B cell (primary cell): ENCODE measurements around the gene KRTAP12-4. TPM values are rescaled to one million over a fixed set of nuclear protein-coding genes. Genes with fewer than 3 reads are reported as not detected.
"Not testable (repeated sequence)": the region's sequence is repeated elsewhere in the genome, so short reads cannot be mapped to it uniquely, and the experiment has no call there.

Source experiments
- ATAC-seq: fragments of 200-7000 bp; cut with Tn5 transposase; one replicate; pipeline ENCODE4 v1.10.0; 2021; ENCODE audit warnings: low read depth, mild to moderate bottlenecking, moderate number of reproducible peaks, moderate library complexity
- CTCF ChIA-PET: fragments of 350-600 bp; sonication (Branson Sonifier 250); formaldehyde crosslinking; loops from one replicate; lab custom pipeline; 2021; ENCODE audit warnings: antibody characterized with exemption, inconsistent platforms; lab: Charles Lee
- POLR2A ChIA-PET: fragments of 350-600 bp; sonication (Branson Sonifier 250); formaldehyde crosslinking; loops from one replicate; lab custom pipeline; 2021; ENCODE audit warnings: antibody characterized with exemption; lab: Charles Lee
- DNase-seq: peaks from one replicate; pipeline ENCODE4 v3.0.0; 2013
- H2AFZ ChIP-seq: 2 replicates; pipeline ENCODE4 v1.6.1; 2012; ENCODE audit warnings: mild to moderate bottlenecking, low read depth, low read length; ENCODE audit not compliant: insufficient read depth, poor library complexity, severe bottlenecking
- H3K27ac ChIP-seq, 2 donors: 1 replicate in 1 of 2; 2 replicates in 1 of 2; pipeline ENCODE4 v1.5.1; 2012 to 2013; ENCODE audit warnings: low read length in 2 of 2, mild to moderate bottlenecking in 2 of 2, moderate library complexity in 1 of 2
- H3K27me3 ChIP-seq, 4 experiments: fragments of 200-600 bp in 1 of 4; sonication (generic) in 1 of 4; replicated peaks in 1 of 4; 1 replicate in 2 of 4; 2 replicates in 2 of 4; pipeline versions ENCODE4 v1.6.1 to v1.7.0; 2013 to 2016; ENCODE audit warnings: low read length in 3 of 4, mild to moderate bottlenecking in 2 of 4, mixed read lengths in 1 of 4, moderate library complexity in 1 of 4; ENCODE audit not compliant: insufficient read depth in 4 of 4, control insufficient read depth in 3 of 4; ENCODE audit errors: control extremely low read depth in 1 of 4
- H3K36me3 ChIP-seq, 2 experiments: replicated peaks in 1 of 2; 1 replicate in 1 of 2; 2 replicates in 1 of 2; pipeline versions ENCODE4 v1.6.1 to v1.7.1; 2013; ENCODE audit warnings: low read length in 1 of 2; ENCODE audit not compliant: insufficient read depth in 2 of 2, control insufficient read depth in 1 of 2; ENCODE audit errors: control extremely low read depth in 1 of 2, extremely low read depth in 1 of 2
- H3K4me1 ChIP-seq, 2 donors: fragments of 200-600 bp in 1 of 2; sonication (generic) in 1 of 2; 1 replicate in 1 of 2; 2 replicates in 1 of 2; pipeline versions ENCODE4 v1.5.1 to v1.6.1; 2013 to 2017; ENCODE audit warnings: low read length in 2 of 2; ENCODE audit not compliant: control insufficient read depth in 2 of 2, insufficient read depth in 2 of 2
- H3K4me2 ChIP-seq: replicated peaks from 2 replicates; pipeline ENCODE3; 2012; ENCODE audit warnings: mild to moderate bottlenecking, low read depth, low read length; ENCODE audit not compliant: poor library complexity, severe bottlenecking
- H3K4me3 ChIP-seq, 5 experiments: fragments of 200-600 bp in 1 of 5; sonication (generic) in 1 of 5; 1 replicate in 3 of 5; 2 replicates in 2 of 5; pipeline versions ENCODE4 v1.5.1 to v1.7.0; 2011 to 2016; ENCODE audit warnings: low read length in 4 of 5, mild to moderate bottlenecking in 4 of 5, low read depth in 2 of 5, control low read depth in 1 of 5, moderate library complexity in 1 of 5; ENCODE audit not compliant: insufficient read depth in 1 of 5; ENCODE audit errors: control extremely low read depth in 1 of 5, extremely low read depth in 1 of 5
- H3K79me2 ChIP-seq: fragments of 200-600 bp; sonication (generic); one replicate; pipeline ENCODE4 v1.6.0; 2016; ENCODE audit warnings: low read length; ENCODE audit not compliant: control insufficient read depth, insufficient read depth
- H3K9ac ChIP-seq: fragments of 200-600 bp; sonication (generic); 2 replicates; pipeline ENCODE4 v1.6.1; 2017; ENCODE audit warnings: mild to moderate bottlenecking, low read length, moderate library complexity
- H3K9me3 ChIP-seq, 3 donors: one replicate each; pipeline versions ENCODE4 v1.6.1 to v1.7.1; 2013; ENCODE audit warnings: low read length in 2 of 3; ENCODE audit not compliant: control insufficient read depth in 2 of 3, insufficient read depth in 1 of 3; ENCODE audit errors: control extremely low read depth in 1 of 3
- H4K20me1 ChIP-seq: 2 replicates; pipeline ENCODE4 v1.6.0; 2012; ENCODE audit warnings: mild to moderate bottlenecking, low read length; ENCODE audit not compliant: insufficient read depth, control insufficient read depth, poor library complexity, severe bottlenecking
- H3K27ac Mint-ChIP-seq: one replicate; pipeline ENCODE4 v1.8.0; 2021; ENCODE audit warnings: mixed read lengths
- H3K27me3 Mint-ChIP-seq: one replicate; pipeline ENCODE4 v1.8.0; 2021; ENCODE audit warnings: mixed read lengths
- H3K4me1 Mint-ChIP-seq: one replicate; pipeline ENCODE4 v1.8.0; 2021; ENCODE audit warnings: mixed read lengths
- H3K4me3 Mint-ChIP-seq: one replicate; pipeline ENCODE4 v1.8.0; 2021; ENCODE audit warnings: mixed read lengths
- H3K9me3 Mint-ChIP-seq: one replicate; pipeline ENCODE4 v1.8.0; 2022; ENCODE audit warnings: mixed read lengths; ENCODE audit not compliant: insufficient read depth
- EZH2 ChIP-seq: IDR thresholded peaks from 2 replicates; pipeline ENCODE4 v1.6.1; 2012; ENCODE audit warnings: borderline replicate concordance, low read depth, mild to moderate bottlenecking, moderate library complexity, low read length; ENCODE audit not compliant: insufficient read depth, poor library complexity, severe bottlenecking
- WGBS: methylation state at CpG from one replicate; pipeline ENCODE4 v1.1.5; 2013; ENCODE audit warnings: missing lambda C conversion rate; ENCODE audit not compliant: insufficient coverage; 5-methylcytosine and 5-hydroxymethylcytosine counted together
- intact Hi-C: fragments of 100-400 bp; cut with micrococcal nuclease; formaldehyde crosslinking; loops from one replicate; pipeline ENCODE4 v1.10.0; 2022
- polyA plus RNA-seq: library from polyadenylated mRNA; depleted of rRNA; stranded (reverse); fragments of >200 nt; gene quantifications from 2 replicates; pipeline ENCODE4 v1.2.3, GENCODE V29; 2012
- total RNA-seq, 2 donors: library from RNA; stranded (reverse); fragments of 120-200 nt in 1 of 2; gene quantifications; 1 replicate in 1 of 2; 2 replicates in 1 of 2; pipeline versions ENCODE4 v1.2.3 to v1.2.4, GENCODE V29; 2013 to 2022
- TF ChIP-seq, protein P1 (sequence below): fragments of 200-600 bp; IDR thresholded peaks from one replicate; pipeline ENCODE4 v1.8.0; 2022; ENCODE audit warnings: antibody characterized with exemption, mild to moderate bottlenecking

The KRTAP12-4 gene
- total and polyA plus RNA-seq, 2 donors (not counting 1 experiment from before 2014, with no cell fraction given), result not detected

DNA sequence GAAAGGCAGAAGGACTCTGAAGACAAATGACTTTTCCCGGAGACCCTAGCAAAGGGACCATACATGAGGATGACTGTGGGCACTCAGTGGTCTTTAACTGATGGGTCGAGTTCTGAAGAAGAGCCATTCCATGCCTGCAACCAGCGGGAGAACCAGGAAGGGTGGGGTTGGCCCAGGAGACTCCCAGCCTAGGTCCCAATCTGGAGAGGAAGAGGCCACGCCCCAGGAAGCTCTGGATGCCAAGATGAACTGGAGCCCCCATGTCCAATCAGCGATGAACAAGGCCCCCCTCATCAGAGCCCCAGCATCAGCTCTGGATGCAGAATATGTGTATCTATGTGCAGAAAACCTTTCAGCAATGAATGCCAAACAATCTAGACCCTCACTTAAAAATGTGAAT lies 13.7 kb downstream of the KRTAP12-4 start:
- H3K27me3 ChIP-seq, result peaks cover 0 to 18% (median 0%) of the 10 kb centered on the region in 4 experiments
- no peak for TF ChIP-seq EZH2
- TF ChIP-seq, protein P1, sequence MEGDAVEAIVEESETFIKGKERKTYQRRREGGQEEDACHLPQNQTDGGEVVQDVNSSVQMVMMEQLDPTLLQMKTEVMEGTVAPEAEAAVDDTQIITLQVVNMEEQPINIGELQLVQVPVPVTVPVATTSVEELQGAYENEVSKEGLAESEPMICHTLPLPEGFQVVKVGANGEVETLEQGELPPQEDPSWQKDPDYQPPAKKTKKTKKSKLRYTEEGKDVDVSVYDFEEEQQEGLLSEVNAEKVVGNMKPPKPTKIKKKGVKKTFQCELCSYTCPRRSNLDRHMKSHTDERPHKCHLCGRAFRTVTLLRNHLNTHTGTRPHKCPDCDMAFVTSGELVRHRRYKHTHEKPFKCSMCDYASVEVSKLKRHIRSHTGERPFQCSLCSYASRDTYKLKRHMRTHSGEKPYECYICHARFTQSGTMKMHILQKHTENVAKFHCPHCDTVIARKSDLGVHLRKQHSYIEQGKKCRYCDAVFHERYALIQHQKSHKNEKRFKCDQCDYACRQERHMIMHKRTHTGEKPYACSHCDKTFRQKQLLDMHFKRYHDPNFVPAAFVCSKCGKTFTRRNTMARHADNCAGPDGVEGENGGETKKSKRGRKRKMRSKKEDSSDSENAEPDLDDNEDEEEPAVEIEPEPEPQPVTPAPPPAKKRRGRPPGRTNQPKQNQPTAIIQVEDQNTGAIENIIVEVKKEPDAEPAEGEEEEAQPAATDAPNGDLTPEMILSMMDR, result no peak
- H3K4me3 Mint-ChIP-seq, result no peak overlapping the region
- WGBS, result 83% methylated on average over 5 of the region's 5 CpGs
- H3K9ac ChIP-seq, result no peak overlapping the region
- ATAC-seq, result no peak
- no peaks in the 10 kb centered on the region for H3K36me3 ChIP-seq
- no peak overlapping the region for H3K27ac ChIP-seq
- no peak overlapping the region for H3K27ac Mint-ChIP-seq
- H3K4me1 Mint-ChIP-seq, result no peaks in the 10 kb centered on the region
- H2AFZ ChIP-seq, result no peak overlapping the region
- no peak overlapping the region for H3K4me2 ChIP-seq
- CTCF ChIA-PET, result no interaction called here
- intact Hi-C loops, result no loop called here
- H3K9me3 Mint-ChIP-seq, result peaks cover 11% of the 10 kb centered on the region
- H3K4me1 ChIP-seq, result no peaks in the 10 kb centered on the region
- peaks cover 0 to 32% (median 12%) of the 10 kb centered on the region in 3 donors for H3K9me3 ChIP-seq
- no peak overlapping the region for H3K4me3 ChIP-seq
- no peak for DNase-seq
- no peaks in the 10 kb centered on the region for H4K20me1 ChIP-seq
- peaks cover 22% of the 10 kb centered on the region for H3K27me3 Mint-ChIP-seq
- no peaks in the 10 kb centered on the region for H3K79me2 ChIP-seq
- POLR2A ChIA-PET, result no interaction called here

DNA sequence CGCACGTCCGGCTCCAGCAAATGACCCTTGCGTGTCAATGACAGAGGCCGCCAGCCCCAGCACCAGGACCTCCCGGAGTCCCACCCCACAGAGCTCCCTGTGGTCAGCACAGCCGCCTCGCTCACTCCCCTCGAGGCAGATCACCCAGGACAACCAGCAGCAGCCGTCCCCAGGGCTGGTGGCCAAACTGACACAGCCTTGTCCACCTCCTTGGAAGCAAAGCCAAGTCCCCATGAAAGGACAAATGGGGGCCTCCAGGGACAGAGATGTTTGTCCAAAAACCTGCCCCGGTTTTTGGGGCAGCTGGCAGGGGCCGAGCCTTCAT lies 15.2 kb downstream of the KRTAP12-4 start:
- intact Hi-C loops, result no loop called here
- no peaks in the 10 kb centered on the region for H3K4me1 Mint-ChIP-seq
- TF ChIP-seq, protein P1, result no peak
- TF ChIP-seq EZH2, result no peak

DNA sequence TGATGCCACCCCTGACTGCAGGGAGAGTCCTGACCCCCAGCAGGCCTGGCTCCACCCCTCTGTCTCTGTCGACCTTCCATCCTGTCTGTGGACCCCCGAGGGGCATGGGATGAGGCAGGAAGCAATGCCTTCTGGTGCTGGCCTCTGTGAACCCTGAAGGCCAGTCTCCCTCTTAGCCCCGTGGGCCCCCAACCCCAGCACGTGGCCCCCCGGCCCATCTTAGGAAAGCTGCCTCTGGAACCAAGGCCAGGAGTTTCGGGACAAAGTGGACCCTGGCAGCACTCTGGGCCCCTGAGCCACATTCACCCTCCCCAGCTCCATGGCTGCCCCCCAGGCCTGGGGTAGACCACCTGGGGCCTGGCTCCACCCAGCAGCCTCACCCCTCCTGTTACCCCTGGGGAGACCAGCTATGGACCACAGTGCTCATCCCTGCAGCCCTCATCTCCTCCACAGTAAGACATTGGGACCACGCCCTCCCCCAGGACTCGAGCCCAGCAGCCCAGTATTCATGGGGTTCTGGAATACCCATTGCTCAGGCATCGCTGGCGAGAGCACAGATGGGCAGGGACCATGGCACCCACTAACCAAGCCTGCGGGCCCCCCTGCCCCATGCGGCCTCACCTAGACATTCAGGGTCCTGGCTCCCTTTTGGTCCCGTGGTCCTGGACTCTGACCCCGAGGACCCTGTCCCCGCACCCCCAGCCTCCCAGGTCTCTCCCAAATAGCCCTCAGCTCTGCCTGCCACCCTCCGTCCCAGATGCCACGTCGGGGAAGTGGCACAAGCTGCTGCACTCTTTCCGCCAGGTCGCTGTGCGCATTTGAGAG lies 15.7 kb downstream of the KRTAP12-4 start:
- H3K79me2 ChIP-seq, H4K20me1 ChIP-seq, intact Hi-C loops, H3K9me3 Mint-ChIP-seq, H3K4me1 ChIP-seq, H3K9ac ChIP-seq, DNase-seq, H3K27ac Mint-ChIP-seq, H3K4me2 ChIP-seq, H3K4me3 ChIP-seq, H3K36me3 ChIP-seq, H3K4me3 Mint-ChIP-seq, H3K27ac ChIP-seq, H3K4me1 Mint-ChIP-seq, CTCF ChIA-PET, H2AFZ ChIP-seq, POLR2A ChIA-PET, ATAC-seq: not testable (repeated sequence)
- H3K27me3 ChIP-seq, result peaks cover 0 to 18% (median 0%) of the 10 kb centered on the region in 4 experiments
- peaks cover 0 to 24% (median 8%) of the 10 kb centered on the region in 3 donors for H3K9me3 ChIP-seq
- H3K27me3 Mint-ChIP-seq, result peaks cover 31% of the 10 kb centered on the region
- 93% methylated on average over 13 of the region's 21 CpGs for WGBS

More for the DNA sequence above, 15.2 kb downstream of the KRTAP12-4 start:
- H3K79me2 ChIP-seq, result no peaks in the 10 kb centered on the region
- H4K20me1 ChIP-seq, result no peaks in the 10 kb centered on the region
- H3K36me3 ChIP-seq, result no peaks in the 10 kb centered on the region
- no peak overlapping the region for H3K27ac ChIP-seq
- H2AFZ ChIP-seq, result no peak overlapping the region
- H3K9ac ChIP-seq, result no peak overlapping the region
- H3K9me3 ChIP-seq, result peaks cover 0 to 26% (median 12%) of the 10 kb centered on the region in 3 donors
- Mint-ChIP-seq H3K27me3 (peaks cover 29% of the 10 kb centered on the region), H3K9me3 (peaks cover 4% of the 10 kb centered on the region), H3K27ac (no peak overlapping the region), H3K4me3 (no peak overlapping the region)
- ATAC-seq, result no peak
- CTCF ChIA-PET, result no interaction called here
- DNase-seq, result no peak
- POLR2A ChIA-PET, result no interaction called here
- 91% methylated on average over 12 of the region's 12 CpGs for WGBS
- no peak overlapping the region for H3K4me2 ChIP-seq
- H3K27me3 ChIP-seq, result peaks cover 0 to 18% (median 0%) of the 10 kb centered on the region in 4 experiments
- H3K4me1 ChIP-seq, result no peaks in the 10 kb centered on the region
- H3K4me3 ChIP-seq, result no peak overlapping the region
